ENCODE data around the gene PRPS1. TPM values are rescaled to one million over a fixed set of nuclear protein-coding genes. Genes with fewer than 3 reads are reported as not detected.

PRPS1 gene
- 27.1 and 33.1 TPM in 2 replicates for total RNA-seq

GRCh38 chrX:107627838-107628661, at the start of gene PRPS1:
Gene PRPS1 (plus strand): TSS chrX:107628510. CDS start chrX:107628629, 119 bp downstream.

Other genes with a start within 250 kb of the PRPS1 start
- gene FRMPD3, start 178.9 kb upstream of the PRPS1 start, total RNA-seq, result not detected in 2 replicates
- gene TSC22D3, start 147.3 kb downstream of the PRPS1 start, total RNA-seq, result 9.6 and 20.6 TPM in 2 replicates
- not detected in 2 replicates for gene NCBP2L, start 149.2 kb downstream of the PRPS1 start, total RNA-seq
- gene MID2, start 197.4 kb downstream of the PRPS1 start, total RNA-seq, result 67.5 and 89.2 TPM in 2 replicates

Measured in vein endothelial cell (primary cell).